Stimulated activated CD8-positive, alpha-beta memory T cell treated with anti-CD3 and anti-CD28 coated beads, Interleukin-12 subunit alpha, Interleukin-12 subunit beta, amount 100 ng/mL, for 24 hours (primary cell): ENCODE data around the gene LPCAT3.
A peak's percentile ranks its signal among the peaks of the same experiment; 100 is the strongest.

Source experiments
- DNase-seq: peaks from one replicate; pipeline ENCODE4 v3.0.0-alpha.2; 2020; ENCODE audit errors: extremely low read depth

The LPCAT3 gene

GRCh38 chr12:6937481-6938352 is 80.6 kb downstream of the LPCAT3 start:
- peak; percentile 79 for DNase-seq

DNA sequence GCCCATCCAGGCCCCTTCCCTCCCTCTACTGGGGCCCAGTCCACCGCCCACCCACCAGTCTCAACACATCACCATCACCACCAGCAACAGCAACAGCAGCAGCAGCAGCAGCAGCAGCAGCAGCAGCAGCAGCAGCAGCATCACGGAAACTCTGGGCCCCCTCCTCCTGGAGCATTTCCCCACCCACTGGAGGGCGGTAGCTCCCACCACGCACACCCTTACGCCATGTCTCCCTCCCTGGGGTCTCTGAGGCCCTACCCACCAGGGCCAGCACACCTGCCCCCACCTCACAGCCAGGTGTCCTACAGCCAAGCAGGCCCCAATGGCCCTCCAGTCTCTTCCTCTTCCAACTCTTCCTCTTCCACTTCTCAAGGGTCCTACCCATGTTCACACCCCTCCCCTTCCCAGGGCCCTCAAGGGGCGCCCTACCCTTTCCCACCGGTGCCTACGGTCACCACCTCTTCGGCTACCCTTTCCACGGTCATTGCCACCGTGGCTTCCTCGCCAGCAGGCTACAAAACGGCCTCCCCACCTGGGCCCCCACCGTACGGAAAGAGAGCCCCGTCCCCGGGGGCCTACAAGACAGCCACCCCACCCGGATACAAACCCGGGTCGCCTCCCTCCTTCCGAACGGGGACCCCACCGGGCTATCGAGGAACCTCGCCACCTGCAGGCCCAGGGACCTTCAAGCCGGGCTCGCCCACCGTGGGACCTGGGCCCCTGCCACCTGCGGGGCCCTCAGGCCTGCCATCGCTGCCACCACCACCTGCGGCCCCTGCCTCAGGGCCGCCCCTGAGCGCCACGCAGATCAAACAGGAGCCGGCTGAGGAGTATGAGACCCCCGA is 81.4 kb downstream of the LPCAT3 start:
- no peak for DNase-seq

GRCh38 chr12:6936194-6936635 is 82.1 kb downstream of the LPCAT3 start:
- DNase-seq, result no peak

DNA sequence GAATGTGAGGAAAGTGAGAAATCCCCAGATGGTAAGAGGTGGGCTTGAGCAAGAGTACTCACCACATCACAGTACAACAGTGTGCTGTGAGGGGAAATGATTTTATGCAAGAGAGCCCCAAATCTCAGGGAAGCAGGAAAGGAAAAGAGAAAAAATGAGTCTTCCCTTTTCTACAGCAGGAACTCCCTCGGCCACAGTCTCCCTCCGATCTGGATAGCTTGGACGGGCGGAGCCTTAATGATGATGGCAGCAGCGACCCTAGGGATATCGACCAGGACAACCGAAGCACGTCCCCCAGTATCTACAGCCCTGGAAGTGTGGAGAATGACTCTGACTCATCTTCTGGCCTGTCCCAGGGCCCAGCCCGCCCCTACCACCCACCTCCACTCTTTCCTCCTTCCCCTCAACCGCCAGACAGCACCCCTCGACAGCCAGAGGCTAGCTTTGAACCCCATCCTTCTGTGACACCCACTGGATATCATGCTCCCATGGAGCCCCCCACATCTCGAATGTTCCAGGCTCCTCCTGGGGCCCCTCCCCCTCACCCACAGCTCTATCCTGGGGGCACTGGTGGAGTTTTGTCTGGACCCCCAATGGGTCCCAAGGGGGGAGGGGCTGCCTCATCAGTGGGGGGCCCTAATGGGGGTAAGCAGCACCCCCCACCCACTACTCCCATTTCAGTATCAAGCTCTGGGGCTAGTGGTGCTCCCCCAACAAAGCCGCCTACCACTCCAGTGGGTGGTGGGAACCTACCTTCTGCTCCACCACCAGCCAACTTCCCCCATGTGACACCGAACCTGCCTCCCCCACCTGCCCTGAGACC is 82.7 kb downstream of the LPCAT3 start:
- DNase-seq, result no peak

- no peak for DNase-seq
Observed at GRCh38 chr12:6934110-6934509, 84.2 kb downstream of the LPCAT3 start.

- DNase-seq, result no peak
Observed at GRCh38 chr12:6932766-6933165, 85.5 kb downstream of the LPCAT3 start.

- no peak for DNase-seq
Observed at GRCh38 chr12:6929466-6930452, 88.5 kb downstream of the LPCAT3 start.

DNA sequence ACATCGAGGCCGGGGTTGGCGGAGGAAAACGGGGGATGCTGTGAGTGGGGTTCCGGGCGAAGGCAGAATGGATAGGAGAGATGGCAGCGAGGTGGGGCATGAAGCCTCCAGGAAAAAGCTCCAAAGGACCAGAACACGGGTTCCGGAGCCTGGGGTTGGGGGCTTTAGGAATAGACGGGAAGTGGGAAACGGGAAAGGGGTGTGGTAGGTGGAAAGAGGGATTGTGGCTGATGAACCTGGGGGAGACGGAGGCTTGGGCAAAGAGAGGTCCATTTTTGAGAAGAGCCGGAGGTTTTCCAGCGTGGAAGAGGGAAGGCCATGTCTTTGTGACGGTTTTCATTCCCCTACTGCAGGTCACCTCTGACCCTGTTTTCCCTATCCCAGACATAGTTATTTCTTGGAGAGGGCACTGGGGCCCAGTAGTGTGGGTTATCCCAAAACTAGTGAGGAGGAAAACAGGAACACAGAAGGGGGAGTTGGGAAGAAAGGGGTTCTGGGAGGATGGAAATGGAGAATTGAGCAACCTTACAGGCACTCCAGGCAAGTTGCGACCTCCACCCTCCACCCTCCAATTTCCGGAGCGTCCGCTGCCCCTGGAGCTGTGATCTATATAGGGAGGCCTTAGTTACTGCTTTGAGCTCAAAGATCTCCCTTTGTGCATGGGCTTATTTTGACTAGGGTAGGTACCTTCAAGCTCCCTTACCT is 89.4 kb downstream of the LPCAT3 start:
- DNase-seq, result no peak

GRCh38 chr12:6928022-6928702 is 90.1 kb downstream of the LPCAT3 start:
- DNase-seq, result no peak

GRCh38 chr12:6927379-6928021 is 90.8 kb downstream of the LPCAT3 start, which contains the start of gene ATN1:
ATN1 (plus strand) TSS chr12:6927959; CDS start chr12:6934002, 6,043 bp downstream.
- DNase-seq, result no peak
